Neural progenitor cell (in vitro differentiated cells): ENCODE data around the gene B3GALT4. TPM values are rescaled to one million over a fixed set of nuclear protein-coding genes. Genes with fewer than 3 reads are reported as not detected.

Experiments used
- DNase-seq: peaks from one replicate; pipeline ENCODE4 v3.0.0-alpha.2; 2016; ENCODE audit warnings: low spot score
- H2AFZ ChIP-seq: fragments of 200-600 bp; sonication (generic); replicated peaks from 2 replicates; pipeline ENCODE4 v1.6.1; 2016; ENCODE audit warnings: antibody characterized with exemption
- H3F3A ChIP-seq: fragments of 200-600 bp; sonication (generic); 2 replicates; pipeline ENCODE4 v1.6.1; 2016; ENCODE audit warnings: antibody characterized with exemption, low read depth
- H3K27ac ChIP-seq: fragments of 200-600 bp; sonication (generic); 2 replicates; pipeline ENCODE4 v1.5.1; 2016; ENCODE audit warnings: mild to moderate bottlenecking
- H3K27me3 ChIP-seq: fragments of 200-600 bp; sonication (generic); 2 replicates; pipeline ENCODE4 v1.6.1; 2016; ENCODE audit warnings: mild to moderate bottlenecking, moderate library complexity
- H3K36me3 ChIP-seq: fragments of 200-600 bp; sonication (generic); 2 replicates; pipeline ENCODE4 v1.5.1; 2016
- H3K4me1 ChIP-seq: fragments of 200-600 bp; sonication (generic); 2 replicates; pipeline ENCODE4 v1.6.1; 2016; ENCODE audit warnings: mixed run types
- H3K4me2 ChIP-seq: fragments of 200-600 bp; sonication (generic); 2 replicates; pipeline ENCODE4 v1.6.1; 2016
- H3K4me3 ChIP-seq: fragments of 200-600 bp; sonication (generic); 2 replicates; pipeline ENCODE4 v1.5.1; 2016
- H3K79me2 ChIP-seq: fragments of 200-600 bp; sonication (generic); 2 replicates; pipeline ENCODE4 v1.6.1; 2016; ENCODE audit warnings: low read depth
- H3K9ac ChIP-seq: fragments of 200-600 bp; sonication (generic); 2 replicates; pipeline ENCODE4 v1.6.1; 2016
- H3K9me3 ChIP-seq: fragments of 200-600 bp; sonication (generic); 2 replicates; pipeline ENCODE4 v1.5.1; 2016; ENCODE audit warnings: low read depth
- H4K20me1 ChIP-seq: fragments of 200-600 bp; sonication (generic); 2 replicates; pipeline ENCODE4 v1.6.1; 2016; ENCODE audit warnings: low read depth
- H3K27ac Mint-ChIP-seq: 3 replicates; pipeline ENCODE4 v1.8.0; 2021; ENCODE audit warnings: mixed read lengths
- H3K27me3 Mint-ChIP-seq: 2 replicates; pipeline ENCODE4 v1.8.0; 2022; ENCODE audit warnings: low read depth, mild to moderate bottlenecking, inconsistent platforms, moderate library complexity, mixed read lengths; ENCODE audit not compliant: insufficient read depth
- H3K36me3 Mint-ChIP-seq: 3 replicates; pipeline ENCODE4 v1.8.0; 2021; ENCODE audit warnings: mixed read lengths
- H3K4me1 Mint-ChIP-seq: 3 replicates; pipeline ENCODE4 v1.8.0; 2021; ENCODE audit warnings: mixed read lengths
- H3K4me3 Mint-ChIP-seq: 3 replicates; pipeline ENCODE4 v1.8.0; 2021; ENCODE audit warnings: mild to moderate bottlenecking, moderate library complexity, mixed read lengths
- H3K9me3 Mint-ChIP-seq: 3 replicates; pipeline ENCODE4 v1.8.0; 2020; ENCODE audit warnings: mixed read lengths
- CTCF ChIP-seq: fragments of 200-600 bp; sonication (generic); IDR thresholded peaks from 2 replicates; pipeline ENCODE4 v1.5.1; 2017; ENCODE audit warnings: antibody characterized with exemption, mild to moderate bottlenecking
- EZH2 ChIP-seq: fragments of 200-600 bp; sonication (generic); IDR thresholded peaks from 2 replicates; pipeline ENCODE4 v1.6.1; 2017; ENCODE audit warnings: antibody characterized with exemption, mild to moderate bottlenecking, moderate library complexity
- EZH2phosphoT487 ChIP-seq: fragments of 200-600 bp; sonication (generic); IDR thresholded peaks from 2 replicates; pipeline ENCODE4 v1.6.1; 2017; ENCODE audit warnings: antibody characterized with exemption
- total RNA-seq: library from RNA; depleted of rRNA; stranded (reverse); fragments of >200 nt; gene quantifications from 2 replicates; pipeline ENCODE4 v1.2.3, GENCODE V29; 2015; ENCODE audit warnings: low replicate concordance

B3GALT4 gene
- total RNA-seq, 1 donor from 2014 or later, result 1.1 TPM

DNA sequence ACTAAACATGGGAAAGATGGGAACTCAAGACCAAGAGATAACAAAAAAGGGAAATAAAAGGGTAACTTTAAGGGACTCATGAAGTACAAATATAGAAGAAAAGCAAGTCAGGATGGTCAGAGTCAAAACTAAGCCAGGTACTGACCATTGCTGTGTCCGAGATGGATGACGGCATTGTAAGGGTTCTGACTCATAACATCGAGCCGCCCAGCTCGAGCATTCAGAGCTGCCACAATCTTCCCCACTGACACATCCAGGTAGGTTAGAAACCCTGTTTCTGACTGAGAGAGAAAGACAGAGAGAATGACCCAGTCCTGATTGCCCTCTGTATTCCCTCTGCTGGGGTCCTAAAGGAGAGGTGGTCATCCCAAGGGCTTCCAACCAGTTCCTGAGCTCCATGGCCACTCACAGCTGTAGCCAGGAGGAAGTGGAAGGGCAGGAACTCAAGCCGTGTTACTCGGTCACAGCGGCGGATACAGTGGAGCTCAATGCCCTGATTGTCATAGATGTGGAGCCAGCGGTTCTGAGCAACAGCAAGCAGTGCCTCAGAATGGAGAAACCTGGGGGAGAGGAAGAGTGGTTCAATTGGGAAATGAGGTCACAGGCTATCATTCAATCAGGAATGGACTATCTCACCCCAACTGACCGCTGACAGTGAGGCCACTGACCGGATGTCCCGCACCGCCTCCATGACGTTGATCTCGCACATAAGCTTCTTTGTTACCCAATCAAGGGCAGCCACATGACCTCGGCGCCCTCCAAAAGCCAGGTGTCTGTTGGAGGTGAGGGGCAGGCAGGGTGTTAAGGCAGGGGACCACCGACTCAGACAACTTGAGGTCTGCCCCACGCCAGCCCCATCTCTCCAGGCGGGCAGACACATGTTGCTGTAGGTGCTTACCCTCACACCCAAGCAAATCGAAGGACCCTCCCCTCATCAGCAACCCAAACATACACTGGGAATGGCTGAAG is 10.3 kb downstream of the B3GALT4 start:
- TF ChIP-seq CTCF, result no peak
- no peak for TF ChIP-seq EZH2phosphoT487
- TF ChIP-seq EZH2, result no peak
- Histone ChIP-seq H3K79me2 (peaks cover 29% of the 10 kb centered on the region), H3K4me2 (no peak overlapping the region), H3K4me3 (no peak overlapping the region), H3K9me3 (no peaks in the 10 kb centered on the region), H3K27me3 (no peaks in the 10 kb centered on the region), H4K20me1 (peaks cover 4% of the 10 kb centered on the region), H3K9ac (no peak overlapping the region), H3K36me3 (no peaks in the 10 kb centered on the region), H2AFZ (no peak overlapping the region), H3K4me1 (peaks cover 9% of the 10 kb centered on the region), H3F3A (peaks cover 6% of the 10 kb centered on the region), H3K27ac (no peak overlapping the region)
- Mint-ChIP-seq H3K9me3 (no peaks in the 10 kb centered on the region), H3K27me3 (peaks cover 5% of the 10 kb centered on the region), H3K4me3 (peak overlapping the region; percentile 99), H3K4me1 (peaks cover 31% of the 10 kb centered on the region), H3K27ac (no peak overlapping the region), H3K36me3 (peaks cover 12% of the 10 kb centered on the region)
- DNase-seq, result no peak

GRCh38 chr6:33288141-33288920 is 11.4 kb downstream of the B3GALT4 start:
- Histone ChIP-seq H3K9me3 (no peaks in the 10 kb centered on the region), H3F3A (peaks cover 6% of the 10 kb centered on the region), H2AFZ (peak overlapping the region; percentile 99), H3K4me3 (peak overlapping the region; percentile 85), H3K36me3 (no peaks in the 10 kb centered on the region), H3K27me3 (no peaks in the 10 kb centered on the region), H3K4me2 (peak overlapping the region; percentile 97), H4K20me1 (peaks cover 4% of the 10 kb centered on the region), H3K79me2 (peaks cover 29% of the 10 kb centered on the region), H3K4me1 (peaks cover 9% of the 10 kb centered on the region), H3K27ac (no peak overlapping the region), H3K9ac (peak overlapping the region; percentile 76)
- peaks cover 5% of the 10 kb centered on the region for H3K27me3 Mint-ChIP-seq
- H3K4me3 Mint-ChIP-seq, result peak overlapping the region; percentile 99
- no peak for DNase-seq
- H3K27ac Mint-ChIP-seq, result no peak overlapping the region
- peaks cover 12% of the 10 kb centered on the region for H3K36me3 Mint-ChIP-seq
- TF ChIP-seq EZH2, result no peak
- TF ChIP-seq CTCF, result no peak
- no peak for TF ChIP-seq EZH2phosphoT487
- H3K9me3 Mint-ChIP-seq, result no peaks in the 10 kb centered on the region
- peaks cover 31% of the 10 kb centered on the region for H3K4me1 Mint-ChIP-seq

GRCh38 chr6:33288921-33289783 is 12.2 kb downstream of the B3GALT4 start, which contains the start of the genes PFDN6 and WDR46:
Gene PFDN6, plus strand, starts transcription at chr6:33289601. Its CDS starts 256 bp downstream, at chr6:33289857.
Gene WDR46, minus strand, starts transcription at chr6:33289239. Its CDS starts 69 bp downstream, at chr6:33289170.
- Mint-ChIP-seq H3K4me1 (peaks cover 31% of the 10 kb centered on the region), H3K36me3 (peaks cover 12% of the 10 kb centered on the region), H3K27ac (peak within 1 kb of the TSS; percentile 91), H3K4me3 (peak within 1 kb of the TSS; percentile 99), H3K9me3 (no peaks in the 10 kb centered on the region), H3K27me3 (peaks cover 5% of the 10 kb centered on the region)
- peaks cover 29% of the 10 kb centered on the region for H3K79me2 ChIP-seq
- H2AFZ ChIP-seq, result peak within 1 kb of the TSS; percentile 99
- peaks cover 6% of the 10 kb centered on the region for H3F3A ChIP-seq
- H3K36me3 ChIP-seq, result no peaks in the 10 kb centered on the region
- H3K27me3 ChIP-seq, result no peaks in the 10 kb centered on the region
- peaks cover 4% of the 10 kb centered on the region for H4K20me1 ChIP-seq
- peak within 1 kb of the TSS; percentile 97 for H3K4me2 ChIP-seq
- TF ChIP-seq EZH2, result no peak
- no peak for TF ChIP-seq CTCF
- TF ChIP-seq EZH2phosphoT487, result no peak
- peak within 1 kb of the TSS; percentile 76 for H3K9ac ChIP-seq
- H3K4me3 ChIP-seq, result peak within 1 kb of the TSS; percentile 85
- H3K4me1 ChIP-seq, result peaks cover 9% of the 10 kb centered on the region
- H3K27ac ChIP-seq, result no peak within 1 kb of the TSS
- DNase-seq, result peak; percentile 90
- no peaks in the 10 kb centered on the region for H3K9me3 ChIP-seq
